NCI-H526 treated with DMSO at 0.1 percent for 48 hours (cell line): ENCODE measurements around the gene NPAS3.
"Not testable (repeated sequence)": the region's sequence is repeated elsewhere in the genome, so short reads cannot be mapped to it uniquely, and the experiment has no call there.

Experiments
- DNase-seq: peaks from one replicate; lab custom pipeline; 2025; lab: John Stamatoyannopoulos, UW

Gene NPAS3

GRCh38 chr14:33073023-33073422 lies 134.3 kb downstream of the NPAS3 start:
- no peak for DNase-seq

GRCh38 chr14:33081259-33081658 lies 142.6 kb downstream of the NPAS3 start:
- no peak for DNase-seq

GRCh38 chr14:33085799-33086198 lies 147.1 kb downstream of the NPAS3 start:
- DNase-seq = no peak

GRCh38 chr14:33088274-33088673 lies 149.6 kb downstream of the NPAS3 start:
- DNase-seq = not testable (repeated sequence)

- no peak for DNase-seq
Observed at GRCh38 chr14:33098016-33098415, 159.3 kb downstream of the NPAS3 start.

GRCh38 chr14:33103489-33103888 lies 164.8 kb downstream of the NPAS3 start:
- no peak for DNase-seq

- no peak for DNase-seq
Observed at GRCh38 chr14:33103966-33104365, 165.3 kb downstream of the NPAS3 start.

- no peak for DNase-seq
Observed at GRCh38 chr14:33110737-33111443, 172.2 kb downstream of the NPAS3 start.

GRCh38 chr14:33114331-33114730 lies 175.7 kb downstream of the NPAS3 start:
- DNase-seq = no peak

GRCh38 chr14:33118668-33119067 lies 180.0 kb downstream of the NPAS3 start:
- peak; percentile 51 for DNase-seq

- no peak for DNase-seq
Observed at GRCh38 chr14:33120341-33120740, 181.7 kb downstream of the NPAS3 start.

- DNase-seq = no peak
Observed at GRCh38 chr14:33120966-33121365, 182.3 kb downstream of the NPAS3 start.

GRCh38 chr14:33123281-33123680 lies 184.6 kb downstream of the NPAS3 start:
- no peak for DNase-seq

GRCh38 chr14:33126433-33126832 lies 187.8 kb downstream of the NPAS3 start:
- no peak for DNase-seq

- DNase-seq = no peak
Observed at GRCh38 chr14:33127531-33127930, 188.9 kb downstream of the NPAS3 start.

- DNase-seq = no peak
Observed at GRCh38 chr14:33131801-33132200, 193.1 kb downstream of the NPAS3 start.

- no peak for DNase-seq
Observed at GRCh38 chr14:33134162-33134561, 195.5 kb downstream of the NPAS3 start.

GRCh38 chr14:33134975-33135374 lies 196.3 kb downstream of the NPAS3 start:
- DNase-seq = no peak

GRCh38 chr14:33150666-33151428 lies 212.2 kb downstream of the NPAS3 start:
- DNase-seq = no peak

- DNase-seq = no peak
Observed at GRCh38 chr14:33163109-33163508, 224.4 kb downstream of the NPAS3 start.

GRCh38 chr14:33163600-33163999 lies 224.9 kb downstream of the NPAS3 start:
- DNase-seq = no peak

GRCh38 chr14:33165144-33165925 lies 226.7 kb downstream of the NPAS3 start:
- no peak for DNase-seq

- no peak for DNase-seq
Observed at GRCh38 chr14:33165926-33166289, 227.2 kb downstream of the NPAS3 start.
